Caco-2 (cell line): Measurements from ENCODE around the gene TNRC18. TPM values are rescaled to one million over a fixed set of nuclear protein-coding genes. Genes with fewer than 3 reads are reported as not detected.

Experiments
- BruUV-seq: library from RNA; stranded (reverse); fragments of 400-500 nt; replicated peaks from 2 replicates; lab custom pipeline; 2021; lab: Mats Ljungman, UMichigan
- CTCF ChIA-PET: fragments of 300-600 bp; sonication (Branson Sonifier 250); formaldehyde crosslinking; loops from one replicate; lab custom pipeline; 2022; ENCODE audit warnings: antibody characterized with exemption; lab: Charles Lee
- POLR2A ChIA-PET: fragments of 300-600 bp; sonication (Branson Sonifier 250); formaldehyde crosslinking; loops from one replicate; lab custom pipeline; 2022; ENCODE audit warnings: antibody characterized with exemption; lab: Charles Lee
- DNase-seq, 2 experiments: peaks; one replicate each; pipeline versions ENCODE4 v3.0.0 to v3.0.0-alpha.2; 2020 to 2022
- H3K27me3 ChIP-seq: replicated peaks from 2 replicates; pipeline ENCODE4 v1.6.0; 2011; ENCODE audit warnings: low read length; ENCODE audit not compliant: control insufficient read depth, insufficient read depth
- H3K36me3 ChIP-seq: 2 replicates; pipeline ENCODE4 v1.5.1; 2011; ENCODE audit warnings: low read length; ENCODE audit not compliant: control insufficient read depth, insufficient read depth
- H3K4me1 ChIP-seq: fragments of 250-450 bp; sonication (Bioruptor Pico); 2 replicates; pipeline ENCODE4 v1.5.1; 2020; ENCODE audit warnings: mild to moderate bottlenecking
- H3K4me3 ChIP-seq: 2 replicates; pipeline ENCODE4 v1.5.1; 2011; ENCODE audit warnings: low read depth, mild to moderate bottlenecking, control low read depth, low read length
- H3K9me3 ChIP-seq: fragments of 250-450 bp; sonication (Bioruptor Pico); 2 replicates; pipeline ENCODE4 v1.5.1; 2020; ENCODE audit warnings: mild to moderate bottlenecking, moderate library complexity
- H3K27ac Mint-ChIP-seq: one replicate; pipeline ENCODE4 v1.8.0; 2022; ENCODE audit warnings: mixed read lengths; ENCODE audit not compliant: unreplicated experiment
- H3K27me3 Mint-ChIP-seq: one replicate; pipeline ENCODE4 v1.8.0; 2022; ENCODE audit warnings: mixed read lengths; ENCODE audit not compliant: insufficient read depth, unreplicated experiment
- H3K36me3 Mint-ChIP-seq: one replicate; pipeline ENCODE4 v1.8.0; 2022; ENCODE audit warnings: mild to moderate bottlenecking, mixed read lengths; ENCODE audit not compliant: insufficient read depth, unreplicated experiment
- H3K4me1 Mint-ChIP-seq: one replicate; pipeline ENCODE4 v1.8.0; 2022; ENCODE audit warnings: low read depth, mixed read lengths; ENCODE audit not compliant: unreplicated experiment
- H3K4me3 Mint-ChIP-seq: one replicate; pipeline ENCODE4 v1.8.0; 2022; ENCODE audit warnings: mild to moderate bottlenecking, moderate library complexity, mixed read lengths; ENCODE audit not compliant: unreplicated experiment
- H3K9me3 Mint-ChIP-seq: one replicate; pipeline ENCODE4 v1.8.0; 2022; ENCODE audit warnings: mixed read lengths; ENCODE audit not compliant: unreplicated experiment
- intact Hi-C: fragments of 100-400 bp; cut with micrococcal nuclease; formaldehyde crosslinking; loops from one replicate; pipeline ENCODE4 v1.10.0; 2022; ENCODE audit not compliant: unreplicated experiment
- total RNA-seq: library from RNA; stranded (reverse); gene quantifications from 2 replicates; pipeline ENCODE4 v1.2.3, GENCODE V29; 2022
- TF ChIP-seq, protein P1 (sequence below), 2 experiments: fragments of 200-600 bp in 1 of 2; IDR thresholded peaks; 1 replicate in 1 of 2; 2 replicates in 1 of 2; pipeline versions ENCODE4 v1.5.1 to v1.8.0; 2011 to 2022; ENCODE audit warnings: antibody characterized with exemption in 1 of 2, control low read depth in 1 of 2, inconsistent platforms in 1 of 2, low read depth in 1 of 2, low read length in 1 of 2, mild to moderate bottlenecking in 1 of 2, moderate library complexity in 1 of 2; ENCODE audit not compliant: insufficient read depth in 1 of 2, severe bottlenecking in 1 of 2, unreplicated experiment in 1 of 2

Gene TNRC18
- total RNA-seq, 1 experiment from 2014 or later: 75.6 TPM

DNA sequence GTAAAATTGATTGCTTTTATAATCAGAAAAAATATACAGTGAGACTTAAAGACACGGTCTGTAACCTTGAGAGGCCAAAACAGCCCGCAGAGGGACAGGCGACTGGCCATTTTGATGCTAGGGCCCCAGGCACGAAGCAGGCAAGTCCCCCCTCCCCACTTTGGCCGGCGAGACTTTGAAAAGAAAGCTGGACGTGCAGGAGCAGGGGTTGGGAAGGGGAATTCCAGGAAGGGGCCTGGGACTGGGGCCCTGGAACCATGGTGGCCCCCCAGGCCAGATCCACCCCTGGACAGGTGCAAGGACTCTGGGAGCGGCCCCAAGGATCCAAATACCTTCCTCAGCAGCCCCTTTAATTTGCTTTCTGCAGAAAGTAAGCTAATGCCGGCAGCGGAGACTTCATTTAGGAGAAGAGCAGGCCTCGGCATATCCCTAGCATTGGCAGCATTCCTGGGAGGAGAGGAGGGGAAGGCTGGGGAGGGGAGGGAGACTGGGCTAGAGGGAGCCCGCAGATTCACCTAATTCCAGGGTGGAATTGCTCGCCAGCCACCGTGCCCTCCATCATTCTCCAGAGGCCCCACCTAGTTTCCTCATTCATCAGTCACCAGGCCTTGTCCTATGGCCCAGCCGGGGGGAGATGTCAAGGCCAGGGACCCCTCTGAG lies 24.9 kb upstream of the TNRC18 start:
- H3K36me3 ChIP-seq: no peaks in the 10 kb centered on the region
- H3K4me3 ChIP-seq: no peak overlapping the region
- no TSS peak for BruUV-seq
- no peaks in the 10 kb centered on the region for H3K27me3 Mint-ChIP-seq
- H3K36me3 Mint-ChIP-seq: peaks cover 62% of the 10 kb centered on the region
- no peaks in the 10 kb centered on the region for H3K9me3 Mint-ChIP-seq
- no peaks in the 10 kb centered on the region for H3K27me3 ChIP-seq
- H3K4me1 Mint-ChIP-seq: peaks cover 11% of the 10 kb centered on the region
- DNase-seq: no peak
- CTCF ChIA-PET: no interaction called here
- no peaks in the 10 kb centered on the region for H3K9me3 ChIP-seq
- POLR2A ChIA-PET: no interaction called here
- TF ChIP-seq, protein P1, sequence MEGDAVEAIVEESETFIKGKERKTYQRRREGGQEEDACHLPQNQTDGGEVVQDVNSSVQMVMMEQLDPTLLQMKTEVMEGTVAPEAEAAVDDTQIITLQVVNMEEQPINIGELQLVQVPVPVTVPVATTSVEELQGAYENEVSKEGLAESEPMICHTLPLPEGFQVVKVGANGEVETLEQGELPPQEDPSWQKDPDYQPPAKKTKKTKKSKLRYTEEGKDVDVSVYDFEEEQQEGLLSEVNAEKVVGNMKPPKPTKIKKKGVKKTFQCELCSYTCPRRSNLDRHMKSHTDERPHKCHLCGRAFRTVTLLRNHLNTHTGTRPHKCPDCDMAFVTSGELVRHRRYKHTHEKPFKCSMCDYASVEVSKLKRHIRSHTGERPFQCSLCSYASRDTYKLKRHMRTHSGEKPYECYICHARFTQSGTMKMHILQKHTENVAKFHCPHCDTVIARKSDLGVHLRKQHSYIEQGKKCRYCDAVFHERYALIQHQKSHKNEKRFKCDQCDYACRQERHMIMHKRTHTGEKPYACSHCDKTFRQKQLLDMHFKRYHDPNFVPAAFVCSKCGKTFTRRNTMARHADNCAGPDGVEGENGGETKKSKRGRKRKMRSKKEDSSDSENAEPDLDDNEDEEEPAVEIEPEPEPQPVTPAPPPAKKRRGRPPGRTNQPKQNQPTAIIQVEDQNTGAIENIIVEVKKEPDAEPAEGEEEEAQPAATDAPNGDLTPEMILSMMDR (IDR thresholded peaks at IDR 0.05; ENCODE audit: insufficient read depth in 1 of 2, low read depth in 1 of 2, low read length in 1 of 2, severe bottlenecking in 1 of 2, unreplicated experiment in 1 of 2): no peak
- intact Hi-C loops: no loop called here
- H3K4me1 ChIP-seq: peaks cover 8% of the 10 kb centered on the region; the same call in 1 of the 2 replicates
- H3K27ac Mint-ChIP-seq: no peak overlapping the region
- no peak overlapping the region for H3K4me3 Mint-ChIP-seq

DNA sequence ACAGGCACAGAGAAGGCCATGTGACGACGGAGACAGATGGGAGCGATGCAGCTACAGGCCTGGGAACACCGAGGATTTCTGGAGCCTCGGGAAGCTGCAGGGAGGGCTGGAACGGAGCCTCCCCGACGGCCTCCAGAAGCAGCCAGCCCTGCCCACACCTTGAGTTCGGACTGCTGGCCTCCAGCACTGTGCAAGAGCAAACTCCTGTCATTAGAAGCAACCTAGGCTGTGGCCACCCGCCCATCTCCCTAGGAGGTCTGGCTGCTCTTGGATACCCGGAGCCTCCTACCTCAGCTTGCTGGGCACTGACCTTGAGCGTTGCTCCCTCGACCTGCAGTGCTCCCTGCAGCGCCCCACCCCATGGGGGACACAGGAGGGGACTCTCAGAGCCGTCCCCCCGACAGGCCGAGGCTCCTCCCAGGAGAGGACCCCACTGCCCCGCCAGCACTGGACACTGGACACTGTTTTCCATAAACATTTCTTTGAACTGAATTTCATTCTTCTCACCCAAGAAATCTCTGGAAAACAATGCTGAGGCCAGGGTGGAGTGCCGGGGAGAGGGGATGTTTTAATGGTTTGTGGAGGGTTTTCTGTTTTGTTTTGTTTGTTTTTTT lies 22.5 kb upstream of the TNRC18 start:
- DNase-seq: no peak
- POLR2A ChIA-PET: no interaction called here
- H3K27me3 Mint-ChIP-seq: no peaks in the 10 kb centered on the region
- no peak overlapping the region for H3K27ac Mint-ChIP-seq
- Histone ChIP-seq H3K4me3 (no peak overlapping the region), H3K36me3 (no peaks in the 10 kb centered on the region), H3K4me1 (peaks cover 8% of the 10 kb centered on the region; the same call in 1 of the 2 replicates), H3K27me3 (no peaks in the 10 kb centered on the region), H3K9me3 (no peaks in the 10 kb centered on the region)
- H3K4me1 Mint-ChIP-seq: no peaks in the 10 kb centered on the region
- BruUV-seq: no TSS peak
- H3K4me3 Mint-ChIP-seq: peak overlapping the region; percentile 12
- H3K36me3 Mint-ChIP-seq: peaks cover 76% of the 10 kb centered on the region
- CTCF ChIA-PET: interaction anchor here (0.6 to 0.7 kb wide), 3 partner anchors 11 to 80 kb away, joined by 4 to 5 read pairs (median 5); no protein-coding TSS in a partner anchor
- no peaks in the 10 kb centered on the region for H3K9me3 Mint-ChIP-seq
- TF ChIP-seq, protein P1 (IDR thresholded peaks at IDR 0.05; ENCODE audit: insufficient read depth in 1 of 2, low read depth in 1 of 2, low read length in 1 of 2, severe bottlenecking in 1 of 2, unreplicated experiment in 1 of 2): no peak
- intact Hi-C loops: no loop called here

- CTCF ChIA-PET: no interaction called here
These were observed 20.0 kb upstream of the TNRC18 start for GRCh38 chr7:5443678-5444077.

More at GRCh38 chr7:5443678-5444077, 20.0 kb upstream of the TNRC18 start:
- intact Hi-C loops: no loop called here
- no peaks in the 10 kb centered on the region for H3K9me3 Mint-ChIP-seq
- H3K36me3 ChIP-seq: no peaks in the 10 kb centered on the region
- DNase-seq: no peak
- H3K27ac Mint-ChIP-seq: peak overlapping the region; percentile 8
- POLR2A ChIA-PET: no interaction called here
- H3K4me3 ChIP-seq: no peak overlapping the region
- H3K4me1 ChIP-seq: peaks cover 8% of the 10 kb centered on the region
- H3K4me3 Mint-ChIP-seq: no peak overlapping the region
- H3K36me3 Mint-ChIP-seq: peaks cover 84% of the 10 kb centered on the region
- TF ChIP-seq, protein P1 (IDR thresholded peaks at IDR 0.05; ENCODE audit: insufficient read depth in 1 of 2, low read depth in 1 of 2, low read length in 1 of 2, severe bottlenecking in 1 of 2, unreplicated experiment in 1 of 2): no peak
- BruUV-seq: no TSS peak
- no peaks in the 10 kb centered on the region for H3K27me3 ChIP-seq
- no peaks in the 10 kb centered on the region for H3K9me3 ChIP-seq
- H3K27me3 Mint-ChIP-seq: no peaks in the 10 kb centered on the region
- no peaks in the 10 kb centered on the region for H3K4me1 Mint-ChIP-seq
